Measurements from ENCODE around the gene KIF5B.

- TF ChIP-seq CTCF (IDR thresholded peaks at IDR 0.05) (no peak), POLR2A (IDR thresholded peaks at IDR 0.05) (no peak)
These were observed 4.3 kb downstream of the KIF5B start for GRCh38 chr10:32051926-32052325.

Data from testis (tissue), 2 donors.